ENCODE measurements around the gene TKFC. TPM values are rescaled to one million over a fixed set of nuclear protein-coding genes. Genes with fewer than 3 reads are reported as not detected.

Gene TKFC
- total RNA-seq, 2 donors from 2014 or later = 39.6 to 41.9 TPM

DNA sequence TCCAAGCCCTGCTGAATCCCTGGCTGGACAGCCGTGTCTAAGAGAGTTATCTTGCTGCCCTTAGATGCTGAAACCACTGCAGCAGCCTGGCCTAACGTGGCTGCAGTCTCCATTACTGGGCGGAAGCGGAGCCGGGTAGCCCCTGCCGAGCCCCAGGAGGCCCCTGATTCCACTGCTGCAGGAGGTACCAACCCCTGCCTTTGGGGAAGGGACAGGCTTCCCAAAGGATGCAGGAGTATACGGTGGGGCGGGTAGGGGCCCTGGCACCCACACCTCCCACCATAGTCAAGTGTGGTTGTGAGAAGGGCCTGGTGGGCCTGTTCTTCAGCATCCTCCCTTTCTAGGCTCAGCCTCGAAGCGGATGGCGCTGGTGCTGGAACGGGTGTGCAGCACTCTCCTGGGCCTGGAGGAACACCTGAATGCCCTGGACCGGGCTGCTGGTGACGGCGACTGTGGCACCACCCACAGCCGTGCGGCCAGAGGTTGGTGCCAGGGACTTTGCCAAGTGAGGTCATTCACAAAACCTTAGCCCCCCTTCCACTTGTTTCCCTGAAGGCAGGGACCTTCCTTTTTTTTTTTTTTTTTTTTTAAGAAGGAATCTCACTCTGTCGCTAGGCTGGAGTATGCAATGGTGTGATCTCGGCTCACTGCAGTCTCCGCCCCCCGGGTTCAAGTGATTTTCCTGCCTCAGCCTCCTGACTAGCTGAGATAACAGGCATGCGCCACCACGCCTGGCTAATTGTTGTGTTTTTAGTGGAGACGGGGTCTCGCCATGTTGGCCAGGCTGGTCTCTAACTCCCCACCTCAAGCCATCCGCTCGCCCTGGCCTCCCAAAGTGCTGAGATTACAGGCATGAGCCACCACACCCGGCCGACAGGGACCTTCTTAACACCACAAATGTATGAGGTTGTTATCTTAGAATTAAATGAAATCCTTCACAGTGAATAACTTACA is 11.0 kb downstream of the TKFC start:
- H3K36me3 Mint-ChIP-seq (ENCODE audit: low read depth) = no peaks in the 10 kb centered on the region

DNA sequence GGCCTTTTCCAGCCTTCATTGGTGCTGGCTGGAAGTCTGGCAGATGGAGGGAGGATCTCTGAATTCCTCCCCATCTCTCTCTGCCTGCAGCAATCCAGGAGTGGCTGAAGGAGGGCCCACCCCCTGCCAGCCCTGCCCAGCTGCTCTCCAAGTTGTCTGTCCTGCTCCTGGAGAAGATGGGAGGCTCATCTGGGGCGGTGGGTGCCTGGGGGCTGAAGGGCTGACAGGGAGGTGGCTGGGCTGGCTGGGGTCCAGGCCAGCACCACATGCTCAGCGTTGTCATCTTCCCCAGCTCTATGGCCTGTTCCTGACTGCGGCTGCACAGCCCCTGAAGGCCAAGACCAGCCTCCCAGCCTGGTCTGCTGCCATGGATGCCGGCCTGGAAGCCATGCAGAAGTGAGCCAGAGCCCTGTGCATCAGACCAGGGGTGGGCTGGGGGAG is 12.2 kb downstream of the TKFC start:
- H3K27ac Mint-ChIP-seq = peak overlapping the region; percentile 87
- no peaks in the 10 kb centered on the region for H3K27me3 Mint-ChIP-seq
- ATAC-seq = no peak
- H3K9me3 ChIP-seq (ENCODE audit: control insufficient read depth, low read length, poor library complexity, severe bottlenecking) = no peaks in the 10 kb centered on the region
- peaks cover 10% of the 10 kb centered on the region for H3K4me1 Mint-ChIP-seq
- H3K36me3 Mint-ChIP-seq (ENCODE audit: low read depth) = peaks cover 2% of the 10 kb centered on the region
- H3K4me3 Mint-ChIP-seq = no peak overlapping the region
- no peak for DNase-seq

More for the DNA sequence above, 11.0 kb downstream of the TKFC start:
- Mint-ChIP-seq H3K27ac (peak overlapping the region; percentile 87), H3K4me3 (no peak overlapping the region), H3K4me1 (peaks cover 7% of the 10 kb centered on the region), H3K27me3 (no peaks in the 10 kb centered on the region)
- ATAC-seq = no peak
- no peak for DNase-seq
- H3K9me3 ChIP-seq (ENCODE audit: control insufficient read depth, low read length, poor library complexity, severe bottlenecking) = no peaks in the 10 kb centered on the region

DNA sequence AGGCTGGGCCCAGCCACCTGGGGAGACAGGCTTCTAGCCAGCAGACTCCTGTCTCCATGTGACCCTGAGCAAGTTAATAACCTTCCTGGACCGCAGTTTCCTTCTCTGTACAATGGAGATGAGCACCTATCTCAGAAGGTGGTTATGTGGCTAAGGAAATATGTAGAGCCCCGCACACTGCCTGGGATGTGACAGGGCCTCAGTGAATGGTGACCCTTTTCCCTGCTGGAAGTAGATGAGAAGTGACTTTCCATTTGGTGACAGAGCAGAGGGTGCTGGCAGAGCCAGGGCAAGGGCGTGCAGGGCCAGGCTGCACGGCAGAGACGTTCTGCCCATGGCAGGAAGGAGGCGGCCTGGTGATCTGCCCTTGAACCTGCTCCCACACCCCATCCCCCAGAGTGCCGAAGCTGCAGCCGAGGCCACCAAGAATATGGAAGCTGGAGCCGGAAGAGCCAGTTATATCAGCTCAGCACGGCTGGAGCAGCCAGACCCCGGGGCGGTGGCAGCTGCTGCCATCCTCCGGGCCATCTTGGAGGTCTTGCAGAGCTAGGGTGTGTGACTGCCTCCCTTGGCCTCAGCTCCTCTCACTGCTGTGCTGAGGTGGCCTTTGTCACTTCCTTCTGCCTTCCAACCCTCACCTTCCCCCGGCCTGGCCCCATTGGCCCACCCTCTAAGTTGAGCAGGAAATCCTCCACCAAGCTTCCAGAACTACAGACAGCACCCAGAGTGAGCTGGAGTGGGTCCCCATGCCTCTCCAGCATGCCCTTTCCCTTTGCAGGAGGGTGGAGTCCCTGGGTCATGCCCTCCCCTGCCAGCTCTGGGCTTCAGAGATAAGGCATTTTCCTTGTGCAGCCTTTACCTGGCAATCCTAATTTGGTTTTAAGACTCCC is 13.2 kb downstream of the TKFC start:
- Mint-ChIP-seq H3K4me1 (peaks cover 10% of the 10 kb centered on the region), H3K27ac (peak overlapping the region; percentile 61), H3K27me3 (no peaks in the 10 kb centered on the region), H3K4me3 (no peak overlapping the region), H3K36me3 (ENCODE audit: low read depth) (peaks cover 2% of the 10 kb centered on the region)
- DNase-seq (no peak), ATAC-seq (no peak)
- no peaks in the 10 kb centered on the region for H3K9me3 ChIP-seq (ENCODE audit: control insufficient read depth, low read length, poor library complexity, severe bottlenecking)

DNA sequence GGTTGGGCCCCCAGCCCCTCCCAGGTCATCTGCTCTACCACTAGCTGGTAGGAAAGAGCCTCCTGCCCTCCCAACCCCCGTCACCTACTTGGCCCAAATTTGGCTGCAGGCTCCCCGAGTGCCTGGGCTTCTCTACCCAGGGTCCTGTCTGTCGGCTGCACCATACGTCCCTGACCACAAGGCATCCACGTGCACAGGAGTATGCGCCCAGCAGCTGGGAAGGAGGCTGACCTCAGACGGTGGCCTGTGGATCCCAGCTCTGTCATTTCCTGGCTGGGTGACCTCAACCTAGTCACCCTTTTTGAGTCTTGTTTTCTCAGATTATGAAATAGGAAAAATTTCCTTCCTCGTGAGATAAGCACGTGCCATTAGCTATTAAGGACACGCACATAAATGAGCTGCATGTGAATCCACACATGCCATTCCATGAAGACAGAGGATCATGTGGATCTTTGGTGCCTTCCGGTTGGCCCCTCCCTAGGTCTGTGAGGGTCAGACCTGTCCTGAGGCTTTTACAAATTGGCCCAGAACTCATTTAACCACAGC is 15.0 kb downstream of the TKFC start:
- Mint-ChIP-seq H3K4me1 (peaks cover 7% of the 10 kb centered on the region), H3K4me3 (no peak overlapping the region), H3K27me3 (no peaks in the 10 kb centered on the region), H3K36me3 (ENCODE audit: low read depth) (peaks cover 2% of the 10 kb centered on the region), H3K27ac (peak overlapping the region; percentile 19)
- H3K9me3 ChIP-seq (ENCODE audit: control insufficient read depth, low read length, poor library complexity, severe bottlenecking) = no peaks in the 10 kb centered on the region
- ATAC-seq (peak; percentile 40), DNase-seq (no peak)

DNA sequence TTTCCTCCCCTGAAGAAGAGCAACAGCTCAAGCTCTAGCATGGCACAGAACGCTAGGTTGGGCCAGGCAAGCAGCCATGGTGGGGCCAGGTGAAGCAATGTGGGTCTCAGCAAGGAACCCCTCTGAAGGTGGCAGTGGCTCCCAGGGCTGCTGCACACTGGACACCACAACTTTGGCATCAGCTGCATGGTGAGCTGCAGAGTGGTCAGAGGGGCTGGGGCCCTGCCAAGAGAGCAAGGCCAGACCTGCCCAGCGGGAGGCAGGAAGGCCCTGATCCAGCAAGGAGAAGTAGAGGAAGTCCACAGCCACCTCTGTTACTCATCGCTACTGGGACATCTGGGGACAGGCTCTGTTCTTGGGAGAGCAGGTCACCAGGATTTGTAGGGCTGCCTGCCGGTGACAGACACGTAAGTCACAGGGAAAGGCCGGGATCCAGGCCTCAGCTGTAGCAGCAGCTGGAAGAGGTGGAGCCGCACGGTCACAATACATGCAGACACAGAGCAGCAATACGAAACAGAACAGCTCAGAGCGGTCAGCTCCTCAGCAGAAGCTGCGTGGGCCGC is 16.2 kb downstream of the TKFC start:
- DNase-seq = no peak
- Mint-ChIP-seq H3K27me3 (no peaks in the 10 kb centered on the region), H3K27ac (no peak overlapping the region), H3K36me3 (ENCODE audit: low read depth) (peaks cover 5% of the 10 kb centered on the region), H3K4me1 (peaks cover 13% of the 10 kb centered on the region), H3K4me3 (no peak overlapping the region)
- H3K9me3 ChIP-seq (ENCODE audit: control insufficient read depth, low read length, poor library complexity, severe bottlenecking) = no peaks in the 10 kb centered on the region
- ATAC-seq = no peak

DNA sequence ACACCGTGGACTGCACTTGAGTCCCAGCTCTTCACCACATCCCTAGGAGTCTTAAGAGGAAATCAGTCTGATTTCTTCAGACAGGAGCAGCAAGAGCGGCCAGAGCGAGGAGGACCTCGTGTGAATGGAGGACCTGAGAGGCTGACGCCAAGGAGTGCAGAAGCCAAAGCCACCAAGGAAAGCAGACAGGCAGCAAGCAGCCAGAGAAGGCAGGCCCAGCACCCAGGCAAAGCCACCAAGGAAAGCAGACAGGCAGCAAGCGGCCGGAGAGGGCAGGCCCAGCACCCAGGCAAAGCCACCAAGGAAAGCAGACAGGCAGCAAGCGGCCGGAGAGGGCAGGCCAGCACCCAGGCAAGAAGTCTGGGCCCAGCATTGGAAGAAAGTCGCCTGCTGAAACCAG is 16.9 kb downstream of the TKFC start:
- Mint-ChIP-seq H3K4me1 (peaks cover 13% of the 10 kb centered on the region), H3K27me3 (no peaks in the 10 kb centered on the region), H3K36me3 (ENCODE audit: low read depth) (peaks cover 5% of the 10 kb centered on the region), H3K27ac (no peak overlapping the region), H3K4me3 (no peak overlapping the region)
- no peak for DNase-seq
- H3K9me3 ChIP-seq (ENCODE audit: control insufficient read depth, low read length, poor library complexity, severe bottlenecking) = no peaks in the 10 kb centered on the region
- no peak for ATAC-seq

DNA sequence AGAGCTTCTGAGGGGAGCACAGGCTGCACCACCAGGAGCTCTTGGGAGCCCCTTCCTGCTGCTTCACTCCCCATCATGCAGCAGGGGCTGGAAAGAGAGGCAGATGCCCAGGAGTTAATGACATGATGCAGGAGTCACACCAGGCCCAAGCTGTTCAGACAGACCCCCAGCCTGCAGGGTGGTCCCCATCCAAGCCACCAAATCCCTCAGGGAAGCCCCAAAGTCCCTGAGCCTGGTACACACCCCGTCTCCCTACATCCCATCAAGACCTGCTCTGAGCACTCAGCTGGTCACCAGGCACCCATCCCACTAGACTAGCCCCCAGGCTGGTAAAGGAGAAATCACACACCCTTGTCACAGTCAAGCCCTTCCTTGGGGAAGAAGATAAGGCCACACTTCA is 17.3 kb downstream of the TKFC start:
- ATAC-seq = no peak
- Mint-ChIP-seq H3K36me3 (ENCODE audit: low read depth) (peaks cover 5% of the 10 kb centered on the region), H3K27ac (no peak overlapping the region)

DNA sequence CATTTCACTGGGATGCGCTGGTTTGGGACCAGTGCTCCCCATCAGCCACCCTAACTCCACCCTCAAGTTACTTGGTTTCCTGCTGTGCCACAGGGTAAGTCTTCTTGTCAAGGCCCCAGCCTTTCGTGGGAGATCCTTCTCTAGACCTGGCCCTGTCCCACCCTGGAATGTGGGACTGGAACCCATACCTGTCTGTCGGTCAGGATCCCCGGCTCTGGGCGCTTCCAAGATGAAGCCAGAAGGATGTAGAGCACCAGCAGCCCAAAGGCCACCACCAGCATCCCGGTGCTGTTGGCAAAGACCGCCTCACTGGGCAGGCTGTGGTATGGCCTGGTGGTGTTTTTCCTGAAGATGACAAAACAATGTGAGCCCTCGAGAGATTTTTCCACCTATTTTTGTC is 17.8 kb downstream of the TKFC start:
- Mint-ChIP-seq H3K4me1 (peaks cover 15% of the 10 kb centered on the region), H3K27ac (no peak overlapping the region), H3K4me3 (no peak overlapping the region), H3K27me3 (no peaks in the 10 kb centered on the region), H3K36me3 (ENCODE audit: low read depth) (peaks cover 5% of the 10 kb centered on the region)
- no peaks in the 10 kb centered on the region for H3K9me3 ChIP-seq (ENCODE audit: control insufficient read depth, low read length, poor library complexity, severe bottlenecking)
- DNase-seq = no peak
- ATAC-seq = no peak

More for the DNA sequence above, 17.3 kb downstream of the TKFC start:
- H3K4me1 Mint-ChIP-seq = peaks cover 15% of the 10 kb centered on the region
- no peaks in the 10 kb centered on the region for H3K27me3 Mint-ChIP-seq
- no peak for DNase-seq
- no peak overlapping the region for H3K4me3 Mint-ChIP-seq
- no peaks in the 10 kb centered on the region for H3K9me3 ChIP-seq (ENCODE audit: control insufficient read depth, low read length, poor library complexity, severe bottlenecking)

DNA sequence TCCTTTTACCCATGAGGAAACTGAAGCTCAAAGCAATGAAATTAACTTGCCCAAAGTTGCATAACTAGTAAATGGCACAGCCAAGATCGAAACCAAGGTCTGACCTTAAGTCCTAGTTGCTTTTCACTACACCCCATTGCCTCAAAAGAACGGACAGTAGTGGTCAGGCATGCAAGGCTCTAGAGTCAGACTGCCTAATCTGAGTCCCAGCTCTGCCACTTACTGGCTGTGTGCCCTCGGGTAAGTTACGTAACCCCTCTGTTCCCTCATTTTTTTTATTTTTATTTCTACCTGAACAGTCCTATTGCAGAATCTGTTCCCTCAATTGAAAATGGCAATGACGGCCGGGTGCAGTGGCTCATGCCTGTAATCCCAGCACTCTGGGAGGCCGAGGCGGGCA is 19.0 kb downstream of the TKFC start:
- peaks cover 10% of the 10 kb centered on the region for H3K4me1 Mint-ChIP-seq
- H3K27me3 Mint-ChIP-seq = no peaks in the 10 kb centered on the region
- H3K27ac Mint-ChIP-seq = no peak overlapping the region
- DNase-seq (no peak), ATAC-seq (no peak)
- H3K9me3 ChIP-seq (ENCODE audit: control insufficient read depth, low read length, poor library complexity, severe bottlenecking) = no peaks in the 10 kb centered on the region
- peaks cover 5% of the 10 kb centered on the region for H3K36me3 Mint-ChIP-seq (ENCODE audit: low read depth)
- no peak overlapping the region for H3K4me3 Mint-ChIP-seq

DNA sequence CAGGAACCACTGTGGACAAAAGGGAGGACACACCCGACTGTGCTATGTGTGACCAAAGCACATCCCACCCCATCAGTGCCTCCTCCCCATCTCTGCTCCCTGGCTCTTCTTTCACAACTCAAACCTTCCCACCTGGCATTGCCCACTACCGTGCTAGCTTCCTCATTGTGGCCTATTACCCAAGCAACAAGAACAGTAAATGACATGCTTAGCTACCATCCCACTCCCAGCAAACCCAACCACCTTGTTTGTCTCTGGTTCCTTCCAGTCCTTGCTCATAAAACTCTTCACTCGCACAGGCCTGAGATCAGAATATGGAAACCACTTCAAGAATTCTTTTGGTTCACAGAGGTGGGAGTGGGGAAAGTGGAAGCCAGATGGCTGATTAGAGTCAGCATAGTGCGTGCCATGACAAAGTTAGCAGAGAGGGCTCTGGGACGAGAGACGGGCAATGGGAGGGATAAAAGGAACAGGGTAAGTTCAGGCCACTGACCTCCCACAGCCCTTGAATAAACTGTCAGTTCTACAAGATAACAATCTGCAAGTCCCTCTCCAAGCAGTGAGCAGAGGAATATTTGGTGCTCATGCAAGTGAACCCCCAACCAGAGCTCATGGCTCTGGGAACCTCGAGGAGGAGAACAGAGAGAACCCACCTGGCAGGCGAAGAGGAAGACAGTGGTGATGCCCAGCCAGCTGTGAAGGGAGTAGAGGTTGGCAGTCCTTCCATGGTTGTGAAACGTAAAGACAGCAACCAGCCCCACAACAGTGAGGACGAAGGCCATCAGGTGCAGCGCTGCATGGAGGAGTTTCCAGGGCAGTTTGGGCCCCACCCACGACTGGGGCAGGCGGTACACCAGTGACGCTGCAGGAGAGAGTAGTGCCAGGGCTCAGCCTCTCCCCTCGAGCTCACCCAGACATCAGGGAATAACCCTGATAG is 20.4 kb downstream of the TKFC start:
- H3K9me3 ChIP-seq (ENCODE audit: control insufficient read depth, low read length, poor library complexity, severe bottlenecking) = no peaks in the 10 kb centered on the region
- DNase-seq = no peak
- Mint-ChIP-seq H3K4me1 (peaks cover 10% of the 10 kb centered on the region), H3K27me3 (no peaks in the 10 kb centered on the region), H3K27ac (no peak overlapping the region), H3K4me3 (no peak overlapping the region), H3K36me3 (ENCODE audit: low read depth) (peaks cover 5% of the 10 kb centered on the region)
- ATAC-seq = no peak

DNA sequence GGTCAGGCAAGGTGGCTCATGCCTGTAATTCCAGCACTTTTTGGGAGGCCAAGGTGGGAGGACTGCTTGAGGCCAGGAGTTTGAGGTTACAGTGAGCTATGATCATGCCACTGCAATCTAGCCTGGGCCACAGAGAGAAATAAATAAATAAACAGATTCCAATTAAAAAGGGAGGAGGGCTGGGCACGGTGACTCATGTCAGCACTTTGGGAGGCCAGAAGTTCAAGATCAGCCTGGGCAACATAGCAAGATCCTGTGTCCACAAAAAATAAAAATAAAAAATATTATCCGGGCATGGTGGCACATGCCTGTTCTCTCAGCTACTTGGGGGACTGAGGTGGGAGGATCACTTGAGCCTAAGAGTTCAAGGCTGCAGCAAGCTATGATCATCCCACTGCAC is 21.2 kb downstream of the TKFC start:
- Mint-ChIP-seq H3K27me3 (no peaks in the 10 kb centered on the region), H3K36me3 (ENCODE audit: low read depth) (peaks cover 5% of the 10 kb centered on the region), H3K4me3 (no peak overlapping the region), H3K4me1 (peaks cover 10% of the 10 kb centered on the region), H3K27ac (no peak overlapping the region)
- DNase-seq (no peak), ATAC-seq (no peak)
- no peaks in the 10 kb centered on the region for H3K9me3 ChIP-seq (ENCODE audit: control insufficient read depth, low read length, poor library complexity, severe bottlenecking)

DNA sequence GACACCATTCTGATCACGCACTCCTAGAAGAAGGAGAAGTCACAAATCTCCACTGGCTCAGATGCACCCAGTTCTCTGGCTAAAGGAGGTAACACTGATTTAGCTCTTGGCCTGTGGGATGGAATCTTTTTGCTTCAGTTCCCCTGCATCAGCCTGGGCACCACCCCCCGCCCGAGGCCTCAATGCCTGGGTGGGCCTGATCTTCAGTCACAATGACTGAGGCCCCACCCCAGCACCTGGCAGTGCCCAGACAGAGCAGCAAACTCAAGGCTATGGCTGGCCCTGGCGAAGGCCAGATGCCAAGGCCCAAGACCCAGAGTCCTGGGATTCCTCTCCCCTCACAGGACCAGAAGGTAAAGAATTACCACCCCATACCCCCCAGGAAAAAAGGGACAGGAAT is 23.7 kb downstream of the TKFC start:
- ATAC-seq = no peak

More for the DNA sequence above, 23.7 kb downstream of the TKFC start:
- peaks cover 13% of the 10 kb centered on the region for H3K4me1 Mint-ChIP-seq
- no peaks in the 10 kb centered on the region for H3K27me3 Mint-ChIP-seq
- DNase-seq = no peak
- no peak overlapping the region for H3K4me3 Mint-ChIP-seq
- H3K27ac Mint-ChIP-seq = peak overlapping the region; percentile 87
- peaks cover 3% of the 10 kb centered on the region for H3K36me3 Mint-ChIP-seq (ENCODE audit: low read depth)
- no peaks in the 10 kb centered on the region for H3K9me3 ChIP-seq (ENCODE audit: control insufficient read depth, low read length, poor library complexity, severe bottlenecking)

Data from T-helper 17 cell (primary cell).